NB4 (cell line): ENCODE measurements around the gene SUGP2.

Source experiments
- POLR2A ChIP-seq: IDR thresholded peaks from 2 replicates; pipeline ENCODE4 v1.6.1; 2011; ENCODE audit warnings: mild to moderate bottlenecking; ENCODE audit not compliant: insufficient read length; ENCODE audit errors: extremely low read depth
- TF ChIP-seq, protein P1 (sequence below): IDR thresholded peaks from one replicate; pipeline ENCODE4 v1.5.1; 2012; ENCODE audit warnings: low read depth, low read length
- TF ChIP-seq, protein P2 (sequence below): IDR thresholded peaks from 2 replicates; pipeline ENCODE4 v1.6.1; 2011; ENCODE audit warnings: low read depth, low read length

GRCh38 chr19:18951721-18952281, 81.5 kb downstream of the SUGP2 start:
- TF ChIP-seq, protein P1, sequence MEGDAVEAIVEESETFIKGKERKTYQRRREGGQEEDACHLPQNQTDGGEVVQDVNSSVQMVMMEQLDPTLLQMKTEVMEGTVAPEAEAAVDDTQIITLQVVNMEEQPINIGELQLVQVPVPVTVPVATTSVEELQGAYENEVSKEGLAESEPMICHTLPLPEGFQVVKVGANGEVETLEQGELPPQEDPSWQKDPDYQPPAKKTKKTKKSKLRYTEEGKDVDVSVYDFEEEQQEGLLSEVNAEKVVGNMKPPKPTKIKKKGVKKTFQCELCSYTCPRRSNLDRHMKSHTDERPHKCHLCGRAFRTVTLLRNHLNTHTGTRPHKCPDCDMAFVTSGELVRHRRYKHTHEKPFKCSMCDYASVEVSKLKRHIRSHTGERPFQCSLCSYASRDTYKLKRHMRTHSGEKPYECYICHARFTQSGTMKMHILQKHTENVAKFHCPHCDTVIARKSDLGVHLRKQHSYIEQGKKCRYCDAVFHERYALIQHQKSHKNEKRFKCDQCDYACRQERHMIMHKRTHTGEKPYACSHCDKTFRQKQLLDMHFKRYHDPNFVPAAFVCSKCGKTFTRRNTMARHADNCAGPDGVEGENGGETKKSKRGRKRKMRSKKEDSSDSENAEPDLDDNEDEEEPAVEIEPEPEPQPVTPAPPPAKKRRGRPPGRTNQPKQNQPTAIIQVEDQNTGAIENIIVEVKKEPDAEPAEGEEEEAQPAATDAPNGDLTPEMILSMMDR: no peak
- TF ChIP-seq, protein P2, sequence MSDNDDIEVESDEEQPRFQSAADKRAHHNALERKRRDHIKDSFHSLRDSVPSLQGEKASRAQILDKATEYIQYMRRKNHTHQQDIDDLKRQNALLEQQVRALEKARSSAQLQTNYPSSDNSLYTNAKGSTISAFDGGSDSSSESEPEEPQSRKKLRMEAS: no peak
- no peak for TF ChIP-seq POLR2A
